ENCODE data around the gene EFNA3. TPM values are rescaled to one million over a fixed set of nuclear protein-coding genes. Genes with fewer than 3 reads are reported as not detected.

The EFNA3 gene
- total RNA-seq, 1 experiment from 2014 or later, result 2.3 TPM

DNA sequence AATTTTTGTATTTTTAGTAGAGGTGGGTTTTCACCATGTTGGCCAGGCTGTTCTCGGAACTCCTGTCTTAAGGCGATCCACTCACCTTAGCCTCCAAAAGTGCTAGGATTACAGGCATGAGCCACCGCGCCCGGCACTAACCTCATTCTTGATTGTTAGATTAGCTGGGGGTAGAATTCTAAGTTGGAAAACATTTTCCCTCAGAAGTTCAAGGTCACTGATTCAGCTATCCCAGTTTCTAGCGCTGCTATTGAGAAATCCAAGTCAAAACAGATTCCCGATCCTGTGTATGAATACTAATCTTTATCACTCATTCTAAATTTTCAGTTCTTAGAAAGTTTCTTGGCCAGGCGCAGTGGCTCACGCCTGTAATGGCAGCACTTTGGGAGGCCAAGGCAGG lies 24.7 kb downstream of the EFNA3 start:
- TF ChIP-seq SIN3A (IDR thresholded peaks at IDR 0.05; ENCODE audit: borderline replicate concordance, insufficient read depth, low read depth, low read length) (no peak), TCF7L2 (IDR thresholded peaks at IDR 0.05; ENCODE audit: low read depth, low read length) (no peak), POLR2AphosphoS5 (IDR thresholded peaks at IDR 0.05; ENCODE audit: low read depth, low read length) (no peak), REST (IDR thresholded peaks at IDR 0.05; ENCODE audit: insufficient read depth in 1 of 2, low read depth in 2 of 2, low read length in 1 of 2) (no peak)
- TF ChIP-seq, protein P1, sequence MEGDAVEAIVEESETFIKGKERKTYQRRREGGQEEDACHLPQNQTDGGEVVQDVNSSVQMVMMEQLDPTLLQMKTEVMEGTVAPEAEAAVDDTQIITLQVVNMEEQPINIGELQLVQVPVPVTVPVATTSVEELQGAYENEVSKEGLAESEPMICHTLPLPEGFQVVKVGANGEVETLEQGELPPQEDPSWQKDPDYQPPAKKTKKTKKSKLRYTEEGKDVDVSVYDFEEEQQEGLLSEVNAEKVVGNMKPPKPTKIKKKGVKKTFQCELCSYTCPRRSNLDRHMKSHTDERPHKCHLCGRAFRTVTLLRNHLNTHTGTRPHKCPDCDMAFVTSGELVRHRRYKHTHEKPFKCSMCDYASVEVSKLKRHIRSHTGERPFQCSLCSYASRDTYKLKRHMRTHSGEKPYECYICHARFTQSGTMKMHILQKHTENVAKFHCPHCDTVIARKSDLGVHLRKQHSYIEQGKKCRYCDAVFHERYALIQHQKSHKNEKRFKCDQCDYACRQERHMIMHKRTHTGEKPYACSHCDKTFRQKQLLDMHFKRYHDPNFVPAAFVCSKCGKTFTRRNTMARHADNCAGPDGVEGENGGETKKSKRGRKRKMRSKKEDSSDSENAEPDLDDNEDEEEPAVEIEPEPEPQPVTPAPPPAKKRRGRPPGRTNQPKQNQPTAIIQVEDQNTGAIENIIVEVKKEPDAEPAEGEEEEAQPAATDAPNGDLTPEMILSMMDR (IDR thresholded peaks at IDR 0.05), result no peak
- ATAC-seq (no peak), DNase-seq (ENCODE audit: low read depth, low spot score) (no peak)
- Histone ChIP-seq H3K36me3 (ENCODE audit: control insufficient read depth, insufficient read depth, low read length) (no peaks in the 10 kb centered on the region), H3K4me1 (ENCODE audit: control insufficient read depth, insufficient read depth, low read length) (no peaks in the 10 kb centered on the region), H3K9me3 (ENCODE audit: control insufficient read depth, insufficient read depth, low read depth, low read length) (no peaks in the 10 kb centered on the region), H3K27ac (ENCODE audit: low read length) (no peak overlapping the region), H3K4me3 (ENCODE audit: low read depth in 2 of 2, low read length in 2 of 2) (no peak overlapping the region), H3K27me3 (ENCODE audit: control insufficient read depth, insufficient read depth, low read length) (no peaks in the 10 kb centered on the region)
- CTCF ChIA-PET, result no interaction called here
- in situ Hi-C loops (cut with HindIII; ENCODE audit: low pct_unique_long_range_greater_than_20kb, low sequenced_read_pairs), result no loop called here
- BruUV-seq (replicated peaks), result no TSS peak
- POLR2A ChIA-PET, result no interaction called here
- intact Hi-C loops (cut with micrococcal nuclease; ENCODE audit: unreplicated experiment), result no loop called here

DNA sequence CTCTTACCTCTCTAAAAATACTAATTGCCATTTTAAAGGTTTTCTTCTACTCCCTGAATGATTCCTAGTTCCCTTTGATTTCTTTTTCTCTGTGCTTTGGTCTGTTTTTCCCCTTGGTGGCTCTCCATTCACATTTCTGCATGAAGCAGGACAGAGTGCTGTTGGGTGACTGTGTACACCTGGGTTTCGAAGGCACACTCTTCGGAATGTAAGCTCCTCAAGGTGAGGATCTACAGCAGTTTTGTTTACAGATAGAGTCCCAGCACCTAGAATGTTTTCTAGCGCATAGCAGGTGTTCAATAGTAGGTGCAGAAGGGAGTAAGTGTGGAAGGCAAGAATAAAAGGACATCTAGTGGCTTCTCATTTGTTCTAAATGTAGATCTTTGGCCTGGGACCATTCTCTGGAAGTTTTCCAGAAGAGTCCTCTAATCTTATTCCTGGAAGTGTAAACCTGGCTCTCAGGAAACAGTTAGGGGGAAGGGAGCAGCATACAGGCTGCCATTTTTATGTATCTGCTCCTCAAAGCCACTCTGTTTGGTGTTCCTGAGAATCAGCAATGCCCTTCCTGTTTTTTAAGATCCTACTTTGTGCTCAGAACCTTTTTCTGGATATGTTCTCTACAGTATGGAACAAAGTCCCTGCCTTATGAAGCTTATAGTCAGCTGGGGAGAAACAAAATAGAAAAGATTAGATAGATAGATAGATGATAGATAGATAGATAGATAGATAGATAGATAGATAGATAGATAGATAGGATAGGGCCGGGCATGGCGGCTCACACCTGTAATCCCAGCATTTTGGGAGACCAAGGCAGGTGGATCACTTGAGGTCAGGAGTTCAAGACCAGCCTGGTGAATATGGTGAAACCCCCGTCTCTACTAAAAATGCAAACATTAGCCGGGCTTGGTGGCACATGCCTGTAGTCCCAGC lies 26.2 kb downstream of the EFNA3 start:
- TF ChIP-seq REST (IDR thresholded peaks at IDR 0.05; ENCODE audit: insufficient read depth in 1 of 2, low read depth in 2 of 2, low read length in 1 of 2), result no peak
- TF ChIP-seq POLR2AphosphoS5 (IDR thresholded peaks at IDR 0.05; ENCODE audit: low read depth, low read length), result no peak
- TF ChIP-seq, protein P1 (IDR thresholded peaks at IDR 0.05), result no peak
- no peak for TF ChIP-seq TCF7L2 (IDR thresholded peaks at IDR 0.05; ENCODE audit: low read depth, low read length)
- no peak for TF ChIP-seq SIN3A (IDR thresholded peaks at IDR 0.05; ENCODE audit: borderline replicate concordance, insufficient read depth, low read depth, low read length)
- BruUV-seq (replicated peaks), result no TSS peak

More for the DNA sequence above, 26.2 kb downstream of the EFNA3 start:
- in situ Hi-C loops (cut with HindIII; ENCODE audit: low pct_unique_long_range_greater_than_20kb, low sequenced_read_pairs) (no loop called here), intact Hi-C loops (cut with micrococcal nuclease; ENCODE audit: unreplicated experiment) (no loop called here)
- Histone ChIP-seq H3K9me3 (ENCODE audit: control insufficient read depth, insufficient read depth, low read depth, low read length) (no peaks in the 10 kb centered on the region), H3K4me3 (ENCODE audit: low read depth in 2 of 2, low read length in 2 of 2) (no peak overlapping the region), H3K4me1 (ENCODE audit: control insufficient read depth, insufficient read depth, low read length) (no peaks in the 10 kb centered on the region), H3K27me3 (ENCODE audit: control insufficient read depth, insufficient read depth, low read length) (no peaks in the 10 kb centered on the region), H3K27ac (ENCODE audit: low read length) (no peak overlapping the region), H3K36me3 (ENCODE audit: control insufficient read depth, insufficient read depth, low read length) (no peaks in the 10 kb centered on the region)
- POLR2A ChIA-PET, result no interaction called here
- ATAC-seq, result no peak
- DNase-seq (ENCODE audit: low read depth, low spot score), result no peak
- CTCF ChIA-PET, result interaction anchor here (0.7 kb wide), 1 partner anchor 13 kb away, joined by 3 read pairs; no protein-coding TSS in a partner anchor

All from Panc1 (cell line).